Nephron progenitor cell (in vitro differentiated cells): ENCODE results near the gene CMIP.

Experiments
- DNase-seq: peaks from one replicate; pipeline ENCODE4 v3.0.0; 2021
- H3K27ac Mint-ChIP-seq: 2 replicates; pipeline ENCODE4 v1.8.0; 2021; ENCODE audit warnings: mild to moderate bottlenecking, moderate library complexity, mixed read lengths
- H3K27me3 Mint-ChIP-seq: 2 replicates; pipeline ENCODE4 v1.8.0; 2021; ENCODE audit warnings: mild to moderate bottlenecking, low read depth, mixed read lengths; ENCODE audit not compliant: poor library complexity
- H3K36me3 Mint-ChIP-seq: 2 replicates; pipeline ENCODE4 v1.8.0; 2021; ENCODE audit warnings: low read depth, mixed read lengths
- H3K4me1 Mint-ChIP-seq: 2 replicates; pipeline ENCODE4 v1.8.0; 2021; ENCODE audit warnings: mixed read lengths
- H3K4me3 Mint-ChIP-seq: 2 replicates; pipeline ENCODE4 v1.8.0; 2021; ENCODE audit warnings: mild to moderate bottlenecking, moderate library complexity, mixed read lengths
- H3K9me3 Mint-ChIP-seq: 2 replicates; pipeline ENCODE4 v1.8.0; 2021; ENCODE audit warnings: mild to moderate bottlenecking, moderate library complexity, mixed read lengths
- TF ChIP-seq, protein P1 (sequence below): fragments of 200-600 bp; sonication (generic); IDR thresholded peaks from 2 replicates; pipeline ENCODE4 v1.5.0; 2021; ENCODE audit warnings: antibody characterized with exemption

Gene CMIP

GRCh38 chr16:81456523-81457325, 12.1 kb downstream of the CMIP start:
- no peak for DNase-seq
- Mint-ChIP-seq H3K4me3 (no peak overlapping the region), H3K27ac (no peak overlapping the region), H3K4me1 (peaks cover 72% of the 10 kb centered on the region), H3K27me3 (peaks cover 4% of the 10 kb centered on the region), H3K9me3 (no peaks in the 10 kb centered on the region), H3K36me3 (peaks cover 36% of the 10 kb centered on the region)
- TF ChIP-seq, protein P1, sequence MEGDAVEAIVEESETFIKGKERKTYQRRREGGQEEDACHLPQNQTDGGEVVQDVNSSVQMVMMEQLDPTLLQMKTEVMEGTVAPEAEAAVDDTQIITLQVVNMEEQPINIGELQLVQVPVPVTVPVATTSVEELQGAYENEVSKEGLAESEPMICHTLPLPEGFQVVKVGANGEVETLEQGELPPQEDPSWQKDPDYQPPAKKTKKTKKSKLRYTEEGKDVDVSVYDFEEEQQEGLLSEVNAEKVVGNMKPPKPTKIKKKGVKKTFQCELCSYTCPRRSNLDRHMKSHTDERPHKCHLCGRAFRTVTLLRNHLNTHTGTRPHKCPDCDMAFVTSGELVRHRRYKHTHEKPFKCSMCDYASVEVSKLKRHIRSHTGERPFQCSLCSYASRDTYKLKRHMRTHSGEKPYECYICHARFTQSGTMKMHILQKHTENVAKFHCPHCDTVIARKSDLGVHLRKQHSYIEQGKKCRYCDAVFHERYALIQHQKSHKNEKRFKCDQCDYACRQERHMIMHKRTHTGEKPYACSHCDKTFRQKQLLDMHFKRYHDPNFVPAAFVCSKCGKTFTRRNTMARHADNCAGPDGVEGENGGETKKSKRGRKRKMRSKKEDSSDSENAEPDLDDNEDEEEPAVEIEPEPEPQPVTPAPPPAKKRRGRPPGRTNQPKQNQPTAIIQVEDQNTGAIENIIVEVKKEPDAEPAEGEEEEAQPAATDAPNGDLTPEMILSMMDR: no peak

- DNase-seq: no peak
- peaks cover 64% of the 10 kb centered on the region for H3K4me1 Mint-ChIP-seq
- no peaks in the 10 kb centered on the region for H3K9me3 Mint-ChIP-seq
- no peak overlapping the region for H3K27ac Mint-ChIP-seq
- TF ChIP-seq, protein P1: no peak
- peaks cover 29% of the 10 kb centered on the region for H3K36me3 Mint-ChIP-seq
- no peak overlapping the region for H3K4me3 Mint-ChIP-seq
- peaks cover 4% of the 10 kb centered on the region for H3K27me3 Mint-ChIP-seq
Measured at GRCh38 chr16:81457326-81458133, 12.9 kb downstream of the CMIP start.

GRCh38 chr16:81458149-81458669, 13.6 kb downstream of the CMIP start:
- Mint-ChIP-seq H3K4me1 (peaks cover 58% of the 10 kb centered on the region), H3K9me3 (no peaks in the 10 kb centered on the region), H3K27ac (no peak overlapping the region), H3K36me3 (peaks cover 29% of the 10 kb centered on the region), H3K4me3 (no peak overlapping the region), H3K27me3 (peaks cover 4% of the 10 kb centered on the region)
- TF ChIP-seq, protein P1: no peak
- DNase-seq: no peak

GRCh38 chr16:81458827-81459598, 14.4 kb downstream of the CMIP start:
- Mint-ChIP-seq H3K4me1 (peaks cover 58% of the 10 kb centered on the region), H3K36me3 (peaks cover 29% of the 10 kb centered on the region), H3K27ac (no peak overlapping the region)

DNA sequence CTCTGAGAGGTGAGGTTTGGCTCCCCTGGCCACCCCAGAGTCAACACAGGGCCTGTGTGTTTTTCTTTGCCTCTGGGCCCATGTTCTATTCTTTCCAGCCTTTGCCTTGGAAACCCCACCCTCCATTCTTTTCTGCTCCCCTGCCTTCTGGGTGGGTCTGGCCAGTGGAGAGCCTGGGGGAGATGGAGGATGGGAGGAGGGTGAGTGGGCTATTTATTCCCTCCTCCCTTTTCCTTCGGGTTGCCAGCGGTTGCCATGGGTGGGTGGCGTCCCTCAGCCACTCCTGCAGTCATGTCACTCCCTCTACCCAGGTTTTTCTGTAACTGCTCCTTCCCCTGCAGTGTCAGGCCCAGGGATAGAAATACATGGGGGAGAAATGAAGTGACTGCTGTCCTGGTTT, 15.5 kb downstream of the CMIP start:
- DNase-seq: no peak
- Mint-ChIP-seq H3K4me3 (no peak overlapping the region), H3K27me3 (peaks cover 6% of the 10 kb centered on the region), H3K36me3 (peaks cover 40% of the 10 kb centered on the region), H3K9me3 (no peaks in the 10 kb centered on the region), H3K27ac (no peak overlapping the region), H3K4me1 (peaks cover 51% of the 10 kb centered on the region)
- TF ChIP-seq, protein P1: no peak

More at GRCh38 chr16:81458827-81459598, 14.4 kb downstream of the CMIP start:
- DNase-seq: no peak
- peaks cover 4% of the 10 kb centered on the region for H3K27me3 Mint-ChIP-seq
- TF ChIP-seq, protein P1: no peak
- no peak overlapping the region for H3K4me3 Mint-ChIP-seq
- H3K9me3 Mint-ChIP-seq: no peaks in the 10 kb centered on the region
